Measurements from ENCODE around the gene BEAN1.

The BEAN1 gene

GRCh38 chr16:66522816-66523590, 95.9 kb downstream of the BEAN1 start:
- no peak overlapping the region for H2AFZ ChIP-seq
- no peaks in the 10 kb centered on the region for H3K27me3 ChIP-seq (ENCODE audit: control insufficient read depth, insufficient read depth, low read length)
- no peaks in the 10 kb centered on the region for H3K79me2 ChIP-seq
- no peaks in the 10 kb centered on the region for H3K36me3 ChIP-seq (ENCODE audit: control insufficient read depth, insufficient read depth, low read length)
- H3K4me1 ChIP-seq, result peaks cover 12% of the 10 kb centered on the region
- H3K27ac ChIP-seq, result peak overlapping the region; percentile 42
- TF ChIP-seq, protein P1, sequence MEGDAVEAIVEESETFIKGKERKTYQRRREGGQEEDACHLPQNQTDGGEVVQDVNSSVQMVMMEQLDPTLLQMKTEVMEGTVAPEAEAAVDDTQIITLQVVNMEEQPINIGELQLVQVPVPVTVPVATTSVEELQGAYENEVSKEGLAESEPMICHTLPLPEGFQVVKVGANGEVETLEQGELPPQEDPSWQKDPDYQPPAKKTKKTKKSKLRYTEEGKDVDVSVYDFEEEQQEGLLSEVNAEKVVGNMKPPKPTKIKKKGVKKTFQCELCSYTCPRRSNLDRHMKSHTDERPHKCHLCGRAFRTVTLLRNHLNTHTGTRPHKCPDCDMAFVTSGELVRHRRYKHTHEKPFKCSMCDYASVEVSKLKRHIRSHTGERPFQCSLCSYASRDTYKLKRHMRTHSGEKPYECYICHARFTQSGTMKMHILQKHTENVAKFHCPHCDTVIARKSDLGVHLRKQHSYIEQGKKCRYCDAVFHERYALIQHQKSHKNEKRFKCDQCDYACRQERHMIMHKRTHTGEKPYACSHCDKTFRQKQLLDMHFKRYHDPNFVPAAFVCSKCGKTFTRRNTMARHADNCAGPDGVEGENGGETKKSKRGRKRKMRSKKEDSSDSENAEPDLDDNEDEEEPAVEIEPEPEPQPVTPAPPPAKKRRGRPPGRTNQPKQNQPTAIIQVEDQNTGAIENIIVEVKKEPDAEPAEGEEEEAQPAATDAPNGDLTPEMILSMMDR (IDR thresholded peaks at IDR 0.05), result no peak
- peak overlapping the region; percentile 15 for H3K9ac ChIP-seq
- no peak overlapping the region for H3K4me3 ChIP-seq (ENCODE audit: low read depth, low read length)
- no peaks in the 10 kb centered on the region for H3K9me3 ChIP-seq (ENCODE audit: control insufficient read depth, low read length)
- H3K4me2 ChIP-seq (ENCODE audit: low read length), result no peak overlapping the region

DNA sequence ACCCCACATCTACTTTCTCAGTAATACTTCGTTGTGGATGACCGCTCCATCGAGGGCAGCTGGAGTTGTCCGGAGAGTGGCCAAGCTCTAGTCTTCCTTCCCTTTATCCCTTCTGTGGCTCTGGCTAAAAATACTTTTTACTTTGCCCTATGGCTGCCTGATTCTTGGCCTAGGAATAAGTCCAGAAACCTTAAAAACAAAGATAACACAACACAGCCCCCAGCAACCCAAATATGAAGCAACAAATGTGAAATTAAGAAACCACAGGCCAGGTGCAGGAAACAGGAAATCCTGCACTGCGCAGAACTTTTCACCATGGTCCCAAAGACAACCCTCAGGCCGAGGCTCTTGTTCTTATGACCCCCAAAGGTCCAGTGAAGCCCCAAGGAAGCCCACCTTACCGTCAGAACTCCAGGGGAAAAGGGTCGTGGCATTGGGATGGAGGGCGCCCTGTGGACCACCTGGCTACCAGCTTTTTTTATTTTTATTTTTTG, 96.8 kb downstream of the BEAN1 start:
- Histone ChIP-seq H3K9ac (no peak overlapping the region), H3K4me2 (ENCODE audit: low read length) (no peak overlapping the region), H3K27me3 (ENCODE audit: control insufficient read depth, insufficient read depth, low read length) (no peaks in the 10 kb centered on the region), H3K4me1 (peaks cover 10% of the 10 kb centered on the region), H3K27ac (peak overlapping the region; percentile 42), H3K9me3 (ENCODE audit: control insufficient read depth, low read length) (no peaks in the 10 kb centered on the region), H3K36me3 (ENCODE audit: control insufficient read depth, insufficient read depth, low read length) (no peaks in the 10 kb centered on the region), H3K79me2 (no peaks in the 10 kb centered on the region), H3K4me3 (ENCODE audit: low read depth, low read length) (no peak overlapping the region), H2AFZ (no peak overlapping the region)
- TF ChIP-seq, protein P1 (IDR thresholded peaks at IDR 0.05), result no peak

GRCh38 chr16:66524601-66525164, 97.6 kb downstream of the BEAN1 start:
- Histone ChIP-seq H3K4me1 (peaks cover 10% of the 10 kb centered on the region), H3K9ac (no peak overlapping the region), H3K36me3 (ENCODE audit: control insufficient read depth, insufficient read depth, low read length) (no peaks in the 10 kb centered on the region), H3K27me3 (ENCODE audit: control insufficient read depth, insufficient read depth, low read length) (no peaks in the 10 kb centered on the region), H3K4me3 (ENCODE audit: low read depth, low read length) (no peak overlapping the region), H3K27ac (no peak overlapping the region), H3K79me2 (no peaks in the 10 kb centered on the region), H2AFZ (no peak overlapping the region), H3K4me2 (ENCODE audit: low read length) (no peak overlapping the region), H3K9me3 (ENCODE audit: control insufficient read depth, low read length) (no peaks in the 10 kb centered on the region)
- TF ChIP-seq, protein P1 (IDR thresholded peaks at IDR 0.05), result no peak

- H2AFZ ChIP-seq, result no peak overlapping the region
- no peak overlapping the region for H3K4me3 ChIP-seq (ENCODE audit: low read depth, low read length)
- TF ChIP-seq, protein P1 (IDR thresholded peaks at IDR 0.05), result no peak
- H3K27ac ChIP-seq, result peak overlapping the region; percentile 2
- H3K79me2 ChIP-seq, result no peaks in the 10 kb centered on the region
- H3K27me3 ChIP-seq (ENCODE audit: control insufficient read depth, insufficient read depth, low read length), result no peaks in the 10 kb centered on the region
- no peaks in the 10 kb centered on the region for H3K36me3 ChIP-seq (ENCODE audit: control insufficient read depth, insufficient read depth, low read length)
- no peak overlapping the region for H3K4me2 ChIP-seq (ENCODE audit: low read length)
- H3K9me3 ChIP-seq (ENCODE audit: control insufficient read depth, low read length), result no peaks in the 10 kb centered on the region
- no peak overlapping the region for H3K9ac ChIP-seq
- peaks cover 10% of the 10 kb centered on the region for H3K4me1 ChIP-seq
Measured at GRCh38 chr16:66525396-66526180, 98.5 kb downstream of the BEAN1 start.
